Lung (tissue), 12 donors: ENCODE data around the gene MDGA2. TPM values are rescaled to one million over a fixed set of nuclear protein-coding genes. Genes with fewer than 3 reads are reported as not detected.

Experiments used
- ATAC-seq: fragments of 200-7000 bp; cut with Tn5 transposase; one replicate; pipeline ENCODE4 v1.9.1; 2020; ENCODE audit warnings: moderate number of reproducible peaks; ENCODE audit not compliant: insufficient read depth, low FRiP score
- DNase-seq, 3 donors: peaks; one replicate each; pipeline ENCODE4 v3.0.0-alpha.2; 2013 to 2017
- H3K27ac ChIP-seq, 2 donors: one replicate each; pipeline ENCODE4 v1.5.1; 2013; ENCODE audit warnings: mild to moderate bottlenecking in 2 of 2, moderate library complexity in 2 of 2, control low read depth in 1 of 2, inconsistent platforms in 1 of 2, low read depth in 1 of 2, low read length in 1 of 2
- H3K27me3 ChIP-seq, 3 donors: one replicate each; pipeline ENCODE4 v1.5.1; 2013; ENCODE audit warnings: low read length in 2 of 3; ENCODE audit not compliant: control insufficient read depth in 3 of 3, insufficient read depth in 3 of 3
- H3K36me3 ChIP-seq, 4 donors: one replicate each; pipeline ENCODE4 v1.5.1; 2013; ENCODE audit warnings: low read length in 4 of 4, mild to moderate bottlenecking in 1 of 4, moderate library complexity in 1 of 4; ENCODE audit not compliant: control insufficient read depth in 4 of 4, insufficient read depth in 4 of 4
- H3K4me1 ChIP-seq, 5 donors: one replicate each; pipeline ENCODE4 v1.5.1; 2013; ENCODE audit warnings: low read length in 5 of 5, mild to moderate bottlenecking in 2 of 5, moderate library complexity in 1 of 5; ENCODE audit not compliant: control insufficient read depth in 5 of 5, insufficient read depth in 5 of 5
- H3K4me3 ChIP-seq: one replicate; pipeline ENCODE4 v1.5.1; 2013; ENCODE audit warnings: mild to moderate bottlenecking, control low read depth, moderate library complexity
- H3K9ac ChIP-seq, 2 donors: one replicate each; pipeline ENCODE4 v1.5.1; 2013; ENCODE audit warnings: low read length in 2 of 2, control low read depth in 1 of 2; ENCODE audit not compliant: insufficient read depth in 1 of 2
- H3K9me3 ChIP-seq, 4 donors: one replicate each; pipeline ENCODE4 v1.5.1; 2013; ENCODE audit warnings: low read length in 3 of 4, mild to moderate bottlenecking in 1 of 4, moderate library complexity in 1 of 4; ENCODE audit not compliant: control insufficient read depth in 4 of 4, insufficient read depth in 3 of 4
- CTCF ChIP-seq: IDR thresholded peaks from 2 replicates; pipeline ENCODE4 v1.5.1; 2012; ENCODE audit warnings: mild to moderate bottlenecking; ENCODE audit errors: control extremely low read depth, extremely low read depth
- WGBS, 2 donors: extraction: QIAGEN DNeasy Blood & Tissue Kit; methylation state at CpG; one replicate each; pipeline ENCODE4 v1.1.7; 2013; 5-methylcytosine and 5-hydroxymethylcytosine counted together
- polyA plus RNA-seq, 2 donors: library from polyadenylated mRNA; stranded (reverse); fragments of 200-250 nt; gene quantifications; one replicate each; pipeline ENCODE4 v1.2.1, GENCODE V29; 2013
- total RNA-seq, 2 donors: library from RNA; depleted of rRNA in 1 of 2; stranded (reverse); fragments of >200 nt in 1 of 2; gene quantifications; one replicate each; pipeline ENCODE4 v1.2.1, GENCODE V29; 2014 to 2021
- donor health status: control.
- donor health status: control.
- donor health status: Bipolar disorder and iron deficiency.
- donor health status: healthy.
- donor health status: DM: yes; HTN: yes; CAD: no.

The MDGA2 gene
- total and polyA plus RNA-seq, 4 donors = 0.03 to 3.2 TPM; not detected in 2

- WGBS, 2 donors = 74 to 80% methylated on average over 6 of the region's 6 CpGs
- Histone ChIP-seq H3K9me3 (no peaks in the 10 kb centered on the region), H3K27ac (no peak overlapping the region), H3K9ac (no peak overlapping the region), H3K4me3 (no peak overlapping the region), H3K4me1 (no peaks in the 10 kb centered on the region), H3K27me3 (no peaks in the 10 kb centered on the region), H3K36me3 (no peaks in the 10 kb centered on the region)
- TF ChIP-seq CTCF = no peak
- ATAC-seq = no peak
- no peak for DNase-seq
Measured at GRCh38 chr14:46902837-46903236, 772.6 kb downstream of the MDGA2 start.

- DNase-seq (no peak), ATAC-seq (no peak)
- no peaks in the 10 kb centered on the region for H3K36me3 ChIP-seq
- no peaks in the 10 kb centered on the region for H3K9me3 ChIP-seq
- no peak for TF ChIP-seq CTCF
- no peaks in the 10 kb centered on the region for H3K27me3 ChIP-seq
- no peaks in the 10 kb centered on the region for H3K4me1 ChIP-seq
- no peak overlapping the region for H3K27ac ChIP-seq
- no peak overlapping the region for H3K9ac ChIP-seq
- H3K4me3 ChIP-seq = no peak overlapping the region
Measured at GRCh38 chr14:46894476-46894875, 780.9 kb downstream of the MDGA2 start.

GRCh38 chr14:46887144-46887543 lies 788.3 kb downstream of the MDGA2 start:
- H3K4me1 ChIP-seq = no peaks in the 10 kb centered on the region
- DNase-seq (no peak), ATAC-seq (no peak)
- no peaks in the 10 kb centered on the region for H3K27me3 ChIP-seq
- no peak overlapping the region for H3K4me3 ChIP-seq
- H3K9ac ChIP-seq = no peak overlapping the region
- no peaks in the 10 kb centered on the region for H3K9me3 ChIP-seq
- H3K36me3 ChIP-seq = no peaks in the 10 kb centered on the region
- 83 to 91% methylated on average over 1 of the region's 1 CpG for WGBS, 2 donors
- no peak overlapping the region for H3K27ac ChIP-seq
- no peak for TF ChIP-seq CTCF

- H3K4me1 ChIP-seq = no peaks in the 10 kb centered on the region
- no peak overlapping the region for H3K4me3 ChIP-seq
- no peaks in the 10 kb centered on the region for H3K27me3 ChIP-seq
- no peaks in the 10 kb centered on the region for H3K9me3 ChIP-seq
- H3K36me3 ChIP-seq = no peaks in the 10 kb centered on the region
- no peak for TF ChIP-seq CTCF
- DNase-seq (no peak), ATAC-seq (no peak)
- WGBS, 2 donors = 93 to 96% methylated on average over 3 of the region's 3 CpGs
- no peak overlapping the region for H3K9ac ChIP-seq
- H3K27ac ChIP-seq = no peak overlapping the region
Measured at GRCh38 chr14:46885566-46885965, 789.8 kb downstream of the MDGA2 start.
